DMS79 (cell line): ENCODE data around the gene TRPC4.
"Not testable (repeated sequence)": the region's sequence is repeated elsewhere in the genome, so short reads cannot be mapped to it uniquely, and the experiment has no call there.

Source experiments
- DNase-seq: peaks from one replicate; lab custom pipeline; 2025; lab: John Stamatoyannopoulos, UW

TRPC4 gene

GRCh38 chr13:37833411-37833810 is 36.2 kb downstream of the TRPC4 start:
- DNase-seq: no peak

DNA sequence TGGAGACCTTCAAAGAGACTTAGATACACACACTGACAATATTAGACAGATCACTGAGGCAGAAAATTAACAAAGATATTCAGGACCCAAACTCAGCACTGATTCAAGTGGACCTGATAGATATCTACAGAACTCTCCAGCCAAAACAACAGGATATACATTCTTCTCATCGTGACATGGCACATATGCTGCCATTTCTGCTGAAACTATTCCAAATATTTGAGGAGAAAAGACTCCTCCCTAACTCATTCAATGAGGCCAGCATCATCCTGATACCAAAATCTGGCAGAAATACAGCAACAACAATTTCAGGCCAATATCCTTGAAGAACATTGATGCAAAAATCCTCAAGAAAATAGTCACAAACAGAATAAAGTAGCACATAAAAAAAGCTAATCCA is 53.3 kb downstream of the TRPC4 start:
- DNase-seq: no peak

GRCh38 chr13:37811441-37811840 is 58.1 kb downstream of the TRPC4 start:
- no peak for DNase-seq

GRCh38 chr13:37806666-37807065 is 62.9 kb downstream of the TRPC4 start:
- no peak for DNase-seq

DNA sequence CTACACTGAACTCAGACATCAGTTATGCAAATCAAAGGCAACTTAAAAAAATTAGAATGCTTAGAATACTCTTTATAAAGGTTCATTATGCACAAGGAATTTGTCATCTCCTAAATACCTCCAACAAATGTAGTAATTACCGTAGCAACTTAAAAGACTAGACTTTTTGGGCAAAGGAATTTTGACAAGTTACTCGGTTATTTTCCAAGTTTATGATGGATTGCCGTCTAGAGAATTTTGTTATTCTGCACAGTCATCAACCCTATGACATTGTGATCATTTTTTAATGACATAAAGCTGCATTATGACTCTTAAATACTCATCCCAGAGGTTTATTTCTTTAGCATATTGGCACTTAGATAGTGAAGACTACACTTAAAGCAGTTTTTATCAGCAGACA is 71.9 kb downstream of the TRPC4 start:
- DNase-seq: no peak

- not testable (repeated sequence) for DNase-seq
Observed at GRCh38 chr13:37796795-37797194, 72.8 kb downstream of the TRPC4 start.

- DNase-seq: no peak
Observed at GRCh38 chr13:37795326-37795725, 74.2 kb downstream of the TRPC4 start.

- DNase-seq: no peak
Observed at GRCh38 chr13:37791699-37792098, 77.9 kb downstream of the TRPC4 start.

DNA sequence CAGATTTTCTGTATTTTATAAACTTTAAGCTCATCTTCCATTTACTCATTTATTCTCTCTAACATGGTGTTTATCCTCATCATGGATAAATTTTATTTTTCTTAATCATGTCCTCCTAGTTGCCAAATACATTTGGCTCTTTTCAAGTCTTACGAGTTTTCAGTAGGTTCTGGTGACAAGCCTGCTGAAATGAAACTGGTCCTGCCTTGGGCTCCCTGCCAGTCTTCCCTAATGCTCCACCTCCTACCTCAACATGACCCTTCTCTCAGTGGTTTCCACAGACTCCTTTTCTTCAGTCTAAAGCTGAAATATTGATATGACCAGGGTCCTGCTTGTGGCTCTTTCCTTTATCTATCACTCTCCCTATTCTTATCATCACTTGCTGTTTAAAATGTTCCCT is 81.2 kb downstream of the TRPC4 start:
- DNase-seq: no peak

GRCh38 chr13:37777676-37778075 is 91.9 kb downstream of the TRPC4 start:
- DNase-seq: no peak

- no peak for DNase-seq
Observed at GRCh38 chr13:37775871-37776270, 93.7 kb downstream of the TRPC4 start.

DNA sequence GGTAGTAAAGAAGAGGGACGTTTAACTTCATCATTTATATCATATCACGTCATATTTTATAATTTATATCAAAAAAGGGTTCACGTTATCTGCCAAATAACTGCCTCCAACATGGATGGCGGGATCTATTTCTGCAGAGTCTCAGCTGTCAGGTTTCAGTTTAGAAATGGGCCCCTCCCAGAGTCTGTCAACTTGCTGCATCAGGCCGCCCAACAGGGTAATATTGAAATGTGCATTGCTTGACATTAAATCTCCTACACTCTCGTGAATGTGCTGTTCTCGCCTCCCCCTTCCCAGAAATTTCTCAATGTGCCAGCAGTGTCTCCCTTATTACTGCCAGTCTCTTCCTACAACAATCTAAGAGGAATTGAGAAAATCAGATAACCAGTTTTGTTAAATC is 96.9 kb downstream of the TRPC4 start:
- no peak for DNase-seq

GRCh38 chr13:37769545-37769944 is 100.0 kb downstream of the TRPC4 start:
- DNase-seq: no peak

- DNase-seq: no peak
Observed at GRCh38 chr13:37769078-37769477, 100.5 kb downstream of the TRPC4 start.

DNA sequence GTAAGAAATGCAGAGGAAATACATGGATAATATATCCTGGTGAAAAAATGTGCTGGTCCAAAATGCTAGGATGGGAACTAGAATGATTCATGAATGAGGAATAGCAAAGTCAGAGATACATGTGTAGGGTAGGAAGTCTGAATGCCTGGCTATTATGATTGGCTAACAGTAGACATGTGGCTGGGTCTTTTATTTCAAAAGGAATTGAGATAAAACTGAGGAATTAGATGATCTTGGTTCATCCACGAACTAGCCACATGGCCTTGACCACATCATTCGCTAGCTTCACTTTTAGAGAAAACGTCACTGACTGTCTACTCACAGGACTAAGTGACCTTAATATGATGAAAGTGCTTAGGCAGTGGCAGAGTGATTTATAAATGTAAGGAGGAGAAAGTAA is 103.1 kb downstream of the TRPC4 start:
- no peak for DNase-seq

GRCh38 chr13:37755349-37755748 is 114.2 kb downstream of the TRPC4 start:
- no peak for DNase-seq

GRCh38 chr13:37753776-37754175 is 115.8 kb downstream of the TRPC4 start:
- no peak for DNase-seq

DNA sequence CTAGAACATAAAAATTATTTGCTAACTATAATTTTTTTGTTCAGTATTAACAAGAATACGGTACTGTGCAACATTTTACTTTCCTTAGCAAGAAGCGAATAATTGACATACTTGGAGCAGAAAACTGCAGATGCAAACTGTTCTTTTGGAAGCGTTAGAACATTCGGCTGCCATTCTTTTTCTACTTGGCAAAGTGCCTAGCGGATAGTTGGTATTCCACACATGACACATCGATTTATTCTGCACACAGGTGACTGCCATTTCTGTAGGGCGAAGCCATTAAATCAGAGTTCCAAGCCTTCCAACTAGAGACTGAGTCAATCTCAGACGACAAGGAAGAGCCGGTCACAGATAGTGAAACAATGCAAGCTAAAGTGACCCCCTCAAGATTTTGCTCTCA is 117.4 kb downstream of the TRPC4 start:
- DNase-seq: no peak

GRCh38 chr13:37751025-37751424 is 118.5 kb downstream of the TRPC4 start:
- no peak for DNase-seq

- DNase-seq: no peak
Observed at GRCh38 chr13:37748913-37749312, 120.7 kb downstream of the TRPC4 start.

GRCh38 chr13:37747071-37747612 is 122.4 kb downstream of the TRPC4 start:
- no peak for DNase-seq

GRCh38 chr13:37741536-37741935 is 128.0 kb downstream of the TRPC4 start:
- DNase-seq: no peak

DNA sequence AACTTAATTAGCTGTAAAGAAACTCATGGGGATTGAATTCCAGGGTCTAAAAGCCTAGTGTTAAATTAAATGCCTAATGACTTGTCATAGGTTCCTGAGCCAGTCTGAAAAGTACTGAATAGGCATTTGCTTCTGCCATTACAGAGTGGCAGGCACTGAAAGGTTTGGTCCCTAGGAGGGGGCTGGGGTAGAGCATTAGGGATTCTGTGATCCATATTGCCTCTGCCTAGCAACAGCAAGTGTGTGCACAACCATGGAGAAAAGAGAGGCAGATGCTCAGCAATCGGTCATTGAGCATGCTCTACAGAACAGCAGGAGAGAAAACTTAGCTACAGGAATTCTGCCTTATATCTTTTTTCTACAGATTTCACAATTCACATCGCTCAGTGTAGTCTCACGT is 133.5 kb downstream of the TRPC4 start:
- no peak for DNase-seq

- no peak for DNase-seq
Observed at GRCh38 chr13:37735293-37735692, 134.3 kb downstream of the TRPC4 start.

GRCh38 chr13:37729876-37730275 is 139.7 kb downstream of the TRPC4 start:
- DNase-seq: no peak
